ENCODE measurements around the gene MCC.

DNA sequence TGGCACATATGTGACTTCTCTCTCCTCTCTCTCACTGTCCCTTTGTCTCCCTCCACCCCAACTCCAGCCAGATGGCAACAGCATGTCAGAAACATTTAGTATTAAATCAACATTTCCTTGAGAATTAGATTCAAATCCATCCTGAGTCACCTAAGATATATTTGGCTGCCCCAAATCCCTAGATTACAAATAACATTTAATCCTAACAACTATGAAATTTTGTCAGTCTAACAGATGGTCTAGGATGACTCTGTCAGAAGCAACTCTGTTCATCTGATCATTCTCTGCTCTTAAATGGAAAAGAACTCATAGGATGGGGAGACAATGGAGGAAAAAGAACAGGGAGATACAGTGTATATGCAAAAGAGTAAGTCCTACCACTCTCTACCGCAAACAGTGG, 254.6 kb downstream of the MCC start:
- TF ChIP-seq GATA2 (IDR thresholded peaks at IDR 0.05; ENCODE audit: low read depth, low read length) (no peak), GATA3 (IDR thresholded peaks at IDR 0.05; ENCODE audit: low read depth, low read length) (no peak)
